ENCODE data around the gene SH3GL3. TPM values are rescaled to one million over a fixed set of nuclear protein-coding genes. Genes with fewer than 3 reads are reported as not detected.
A peak's percentile ranks its signal among the peaks of the same experiment; 100 is the strongest.

Gene SH3GL3
- total RNA-seq, 2 donors from 2014 or later, result 0.38 to 0.63 TPM

- ATAC-seq (no peak), DNase-seq (no peak)
- intact Hi-C loops (cut with DNase I), result no loop called here
Measured at GRCh38 chr15:83652626-83653204, 205.6 kb downstream of the SH3GL3 start.

DNA sequence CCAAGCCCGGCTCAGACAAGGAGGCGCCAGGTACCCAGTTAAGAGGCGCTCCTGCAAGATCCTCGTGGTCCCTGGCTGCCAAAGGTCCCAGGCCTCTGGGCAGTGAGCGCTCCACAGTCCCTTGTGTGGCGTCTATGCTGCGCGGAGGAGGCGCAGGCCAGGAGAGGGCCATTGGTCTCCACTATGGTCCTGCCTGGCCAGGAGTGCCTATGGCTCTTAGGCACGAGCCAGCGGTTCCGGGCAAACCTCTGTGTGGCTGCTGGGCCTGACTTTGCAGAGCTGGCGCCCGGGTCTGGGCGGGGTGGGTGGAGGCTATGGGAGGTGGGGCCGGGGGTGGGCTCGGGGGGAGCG lies 206.1 kb downstream of the SH3GL3 start:
- DNase-seq (no peak), ATAC-seq (no peak)
- intact Hi-C loops (cut with DNase I), result no loop called here

GRCh38 chr15:83653639-83654378 lies 206.7 kb downstream of the SH3GL3 start, which contains the start of gene ADAMTSL3:
ADAMTSL3 (plus strand) TSS chr15:83654123; CDS start chr15:83655762, 1,639 bp downstream.
- intact Hi-C loops (cut with DNase I), result no loop called here
- DNase-seq, result peak; percentile 90
- peak; percentile 73 to 76 for ATAC-seq

GRCh38 chr15:83654379-83655236 lies 207.5 kb downstream of the SH3GL3 start:
- intact Hi-C loops (cut with DNase I), result loop anchor here in 1 of 2 donors (5.0 kb wide), 1 partner anchor 93 kb away; no protein-coding TSS in a partner anchor
- ATAC-seq (peak; percentile 28 to 59), DNase-seq (peak; percentile 61)

- DNase-seq (no peak), ATAC-seq (no peak)
- intact Hi-C loops (cut with DNase I), result loop anchor here in 1 of 2 donors (5.0 kb wide), 1 partner anchor 92 kb away; no protein-coding TSS in a partner anchor
Measured at GRCh38 chr15:83655237-83655616, 208.1 kb downstream of the SH3GL3 start.

GRCh38 chr15:83656192-83656591 lies 209.1 kb downstream of the SH3GL3 start:
- DNase-seq (no peak), ATAC-seq (no peak)
- intact Hi-C loops (cut with DNase I), result loop anchor here in 1 of 2 donors (5.0 kb wide), 1 partner anchor 91 kb away; no protein-coding TSS in a partner anchor

DNA sequence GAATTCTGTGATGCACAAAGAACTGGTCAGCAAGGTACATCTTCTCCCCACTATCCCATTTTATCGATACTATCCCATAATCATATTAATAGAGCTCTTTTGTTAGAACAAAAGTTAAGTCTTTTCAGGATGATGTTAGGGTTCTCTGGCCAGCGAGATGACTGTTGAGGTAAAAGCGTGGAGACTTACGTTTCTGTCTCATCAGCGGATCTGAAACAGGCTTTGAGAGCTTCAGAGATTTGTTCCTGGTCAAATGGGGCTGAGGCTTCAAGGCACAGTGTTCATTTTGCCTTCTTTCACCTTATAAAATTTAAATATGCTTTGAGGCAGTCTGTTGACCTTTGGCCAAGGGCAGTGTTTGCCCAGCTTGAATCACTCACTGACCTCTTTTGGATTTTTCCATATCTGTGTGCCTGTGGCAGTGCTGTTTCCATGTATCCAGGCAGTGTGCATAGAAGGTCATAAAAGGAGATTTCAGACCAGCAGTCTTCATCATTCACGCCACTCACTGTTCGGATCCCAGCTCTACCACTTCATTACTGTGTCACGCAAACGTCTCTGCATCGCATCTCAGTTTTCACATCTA lies 209.9 kb downstream of the SH3GL3 start:
- ATAC-seq (no peak), DNase-seq (no peak)
- intact Hi-C loops (cut with DNase I), result loop anchor here in 1 of 2 donors (5.0 kb wide), 1 partner anchor 90 kb away; no protein-coding TSS in a partner anchor

DNA sequence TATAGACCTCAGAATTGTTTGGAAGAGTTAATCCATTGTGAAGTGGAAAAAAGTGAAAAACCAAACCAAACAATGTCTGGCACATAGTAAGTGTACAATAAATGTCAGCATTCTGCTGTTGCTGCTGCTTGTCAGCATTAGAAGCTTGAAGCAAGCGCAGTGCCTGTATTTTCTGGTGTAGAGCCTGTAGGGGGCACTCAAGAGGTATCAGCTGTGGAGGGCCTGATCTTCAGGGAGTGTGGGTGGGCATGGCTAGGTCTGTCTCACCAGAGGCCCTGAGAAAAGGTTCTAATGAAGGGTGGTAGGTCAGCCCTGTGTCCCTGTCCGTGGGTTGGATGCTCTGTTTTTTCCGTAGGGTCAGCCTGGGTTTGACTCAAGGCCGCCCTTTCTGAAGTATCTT lies 210.4 kb downstream of the SH3GL3 start:
- intact Hi-C loops (cut with DNase I), result loop anchor here in 1 of 2 donors (5.0 kb wide), 1 partner anchor 90 kb away; no protein-coding TSS in a partner anchor
- ATAC-seq, result no peak
- no peak for DNase-seq

DNA sequence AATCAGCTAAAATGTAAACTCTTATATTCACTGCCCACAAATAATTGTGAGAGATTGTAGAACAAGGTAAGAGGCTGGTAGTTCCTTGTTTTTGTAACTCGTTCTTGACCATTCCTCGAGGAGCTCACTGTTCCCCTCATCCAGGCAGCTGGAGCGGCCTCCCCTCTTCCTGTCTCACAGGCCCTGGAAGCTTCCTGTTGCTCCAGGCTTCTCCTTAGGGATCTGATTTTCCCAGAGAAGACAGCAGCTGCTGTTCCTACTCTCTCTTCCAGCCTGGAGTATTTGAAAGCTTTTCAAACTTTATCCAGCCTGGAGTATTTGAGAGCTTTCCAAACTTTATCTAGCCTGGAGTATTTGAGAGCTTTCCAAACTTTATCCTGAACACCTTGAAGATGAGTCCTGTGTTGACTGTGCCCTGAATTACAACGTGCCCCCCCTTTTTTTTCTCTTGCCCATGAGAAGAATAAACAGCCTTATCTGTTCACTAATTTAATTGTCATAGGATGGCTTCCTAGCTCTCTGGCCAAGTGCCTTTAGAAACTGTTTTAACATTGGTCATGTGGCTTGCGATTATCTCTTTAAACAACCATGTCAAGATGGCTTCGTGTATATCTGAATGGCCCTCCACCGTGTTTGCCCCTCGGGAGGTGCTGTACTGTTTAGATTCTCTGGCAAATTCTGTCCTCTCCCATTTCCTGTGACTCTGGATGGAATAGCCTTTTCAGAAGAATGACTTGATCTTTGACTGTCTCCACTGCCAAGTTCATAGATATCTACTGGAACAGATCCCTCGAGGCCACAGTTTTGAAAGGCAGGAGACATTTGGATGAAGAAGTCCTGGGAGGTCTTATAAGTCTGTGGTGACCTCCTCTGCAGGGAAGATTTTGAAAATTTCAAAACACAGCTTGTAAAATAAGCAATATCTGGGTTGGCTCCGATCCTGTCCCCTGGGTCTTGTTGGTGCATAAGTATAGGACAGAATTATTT lies 211.6 kb downstream of the SH3GL3 start:
- ATAC-seq, result peak; percentile 39 to 66
- DNase-seq, result peak; percentile 60
- intact Hi-C loops (cut with DNase I), result loop anchor here in 1 of 2 donors (5.0 kb wide), 1 partner anchor 89 kb away; no protein-coding TSS in a partner anchor

GRCh38 chr15:83659417-83659812 lies 212.3 kb downstream of the SH3GL3 start:
- intact Hi-C loops (cut with DNase I), result loop anchor here in 1 of 2 donors (5.0 kb wide), 1 partner anchor 88 kb away; no protein-coding TSS in a partner anchor
- ATAC-seq (peak in 1 of 2 donors; percentile 28), DNase-seq (no peak)

GRCh38 chr15:83665480-83665879 lies 218.3 kb downstream of the SH3GL3 start:
- intact Hi-C loops (cut with DNase I), result no loop called here
- DNase-seq (no peak), ATAC-seq (no peak)

Other genes with a start within 250 kb of the SH3GL3 start
- 10 to 100 TPM; 30.6 to 48.1 TPM for gene HDGFL3, start 239.5 kb upstream of the SH3GL3 start, total RNA-seq
- 1 to 10 TPM; 2.4 to 3.0 TPM for gene BNC1, start 162.7 kb upstream of the SH3GL3 start, total RNA-seq
- gene ADAMTSL3, start 206.8 kb downstream of the SH3GL3 start, total RNA-seq, result 10 to 100 TPM; 22.8 to 25.8 TPM